Effector CD8-positive, alpha-beta T cell (primary cell): ENCODE data around the gene SIRT5.

Experiments
- DNase-seq: peaks from one replicate; lab custom pipeline; 2025; lab: John Stamatoyannopoulos, UW

The SIRT5 gene

GRCh38 chr6:13589801-13590200 lies 15.4 kb downstream of the SIRT5 start:
- DNase-seq: no peak

DNA sequence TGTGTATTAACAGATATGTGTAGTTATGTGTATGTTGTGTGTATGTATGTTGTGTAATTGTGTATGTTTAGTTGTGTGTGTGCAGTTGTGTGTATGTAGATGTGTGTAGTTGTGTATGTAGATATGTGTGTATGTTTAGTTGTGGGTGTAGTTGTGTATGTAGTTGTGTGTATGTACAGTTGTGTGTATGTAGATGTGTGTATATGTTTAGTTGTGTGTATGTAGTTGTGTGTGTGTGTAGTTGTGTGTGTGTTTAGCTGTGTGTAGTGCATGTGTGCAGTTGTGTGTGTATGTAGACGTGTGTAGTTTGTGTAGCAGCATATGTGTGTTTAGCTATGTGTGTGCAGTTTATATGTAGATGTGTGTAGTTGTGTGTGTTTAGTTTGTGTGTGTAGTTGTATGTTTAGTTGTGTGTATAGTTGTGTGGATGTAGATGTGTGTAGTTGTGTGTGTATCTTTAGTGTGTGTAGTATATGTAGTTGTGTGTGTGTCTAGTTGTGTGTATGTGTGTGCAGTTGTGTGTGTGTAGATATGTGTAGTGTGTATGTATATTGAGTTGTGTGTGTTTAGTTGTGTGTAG lies 16.3 kb downstream of the SIRT5 start:
- DNase-seq: no peak

GRCh38 chr6:13591205-13591921 lies 17.0 kb downstream of the SIRT5 start:
- no peak for DNase-seq

DNA sequence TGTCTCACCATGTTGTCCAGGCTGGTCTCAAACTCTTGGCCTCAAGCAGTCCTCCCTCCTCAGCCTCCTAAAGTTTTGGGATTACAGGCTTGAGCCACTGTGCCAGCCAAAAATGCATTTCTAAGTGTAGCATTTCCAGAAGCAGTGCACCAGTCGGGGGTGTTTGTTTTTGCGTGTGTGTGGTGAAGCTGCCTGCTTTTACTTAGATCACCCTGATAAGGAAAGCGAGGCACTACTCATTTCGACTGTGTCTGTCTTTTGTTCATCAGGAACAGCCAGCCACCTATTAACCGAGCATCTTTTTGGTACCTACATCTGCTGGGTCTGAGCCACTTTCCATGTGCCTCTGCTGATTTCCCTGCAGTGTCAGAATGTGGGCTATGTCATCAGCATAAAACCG lies 18.7 kb downstream of the SIRT5 start:
- DNase-seq: no peak

- DNase-seq: no peak
These were observed 19.3 kb downstream of the SIRT5 start for GRCh38 chr6:13593720-13594119.

DNA sequence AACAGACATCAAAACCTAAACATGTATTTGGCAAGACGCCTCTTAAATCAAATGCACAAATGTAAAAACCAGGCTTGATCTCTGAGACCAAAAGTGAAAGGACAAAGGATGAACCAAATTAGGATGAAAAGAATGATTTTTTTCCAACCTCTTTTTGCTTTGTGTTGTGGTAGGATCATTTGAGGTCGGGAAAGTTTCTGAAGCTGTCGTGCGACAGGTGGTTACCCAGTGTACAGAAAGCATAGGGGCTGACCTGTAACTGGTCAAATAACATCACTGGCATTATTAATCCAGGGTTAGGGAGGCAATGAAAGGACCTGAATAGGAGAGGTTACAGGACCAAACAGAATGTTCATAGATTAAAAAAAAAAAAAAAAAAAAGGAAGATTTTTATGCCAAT lies 22.7 kb downstream of the SIRT5 start:
- DNase-seq: no peak

GRCh38 chr6:13600036-13600435 lies 25.6 kb downstream of the SIRT5 start:
- DNase-seq: no peak

GRCh38 chr6:13604135-13604534 lies 29.7 kb downstream of the SIRT5 start:
- DNase-seq: no peak

DNA sequence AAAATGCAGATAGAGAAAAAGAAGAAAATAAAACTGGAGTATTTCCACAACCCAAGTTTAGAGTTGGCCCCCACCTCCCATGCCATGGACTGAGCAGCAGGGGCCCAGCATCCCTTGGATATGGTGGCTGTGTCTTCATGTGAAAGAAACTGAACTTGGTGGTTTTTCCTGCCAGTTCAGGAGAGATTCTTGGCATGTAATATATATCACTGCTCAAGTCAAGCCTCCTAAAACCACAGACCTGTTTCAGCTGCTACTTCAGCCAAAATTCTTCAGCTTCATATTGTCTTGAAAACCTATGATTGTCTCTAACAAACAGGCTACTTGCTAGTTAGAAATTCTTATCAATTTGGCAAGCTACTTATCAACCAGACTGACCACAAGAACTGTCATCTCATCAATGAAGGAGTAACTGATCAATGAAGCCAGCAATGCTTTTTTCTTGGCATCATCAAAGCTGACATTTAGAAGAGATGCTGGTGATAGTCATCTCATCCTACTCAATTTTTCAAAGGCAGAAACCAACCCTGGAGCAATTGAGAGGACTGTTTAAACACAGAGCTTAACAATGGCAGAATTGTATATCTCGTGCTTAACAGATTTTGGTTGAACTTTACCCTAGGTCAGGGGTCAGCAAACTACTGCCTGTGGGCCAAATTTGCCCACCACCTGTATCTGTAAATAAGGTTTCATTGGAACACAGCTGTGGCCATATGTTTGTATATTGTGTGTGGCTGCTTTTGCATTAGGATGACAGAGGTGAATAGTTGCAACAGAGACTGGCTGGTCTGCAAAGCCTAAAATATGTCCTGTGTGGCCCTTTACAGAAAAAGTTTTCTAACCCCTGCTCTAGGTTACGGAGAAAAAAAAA lies 30.4 kb downstream of the SIRT5 start:
- no peak for DNase-seq

- DNase-seq: no peak
These were observed 31.2 kb downstream of the SIRT5 start for GRCh38 chr6:13605634-13606033.

GRCh38 chr6:13611715-13612114 lies 37.3 kb downstream of the SIRT5 start:
- DNase-seq: no peak

DNA sequence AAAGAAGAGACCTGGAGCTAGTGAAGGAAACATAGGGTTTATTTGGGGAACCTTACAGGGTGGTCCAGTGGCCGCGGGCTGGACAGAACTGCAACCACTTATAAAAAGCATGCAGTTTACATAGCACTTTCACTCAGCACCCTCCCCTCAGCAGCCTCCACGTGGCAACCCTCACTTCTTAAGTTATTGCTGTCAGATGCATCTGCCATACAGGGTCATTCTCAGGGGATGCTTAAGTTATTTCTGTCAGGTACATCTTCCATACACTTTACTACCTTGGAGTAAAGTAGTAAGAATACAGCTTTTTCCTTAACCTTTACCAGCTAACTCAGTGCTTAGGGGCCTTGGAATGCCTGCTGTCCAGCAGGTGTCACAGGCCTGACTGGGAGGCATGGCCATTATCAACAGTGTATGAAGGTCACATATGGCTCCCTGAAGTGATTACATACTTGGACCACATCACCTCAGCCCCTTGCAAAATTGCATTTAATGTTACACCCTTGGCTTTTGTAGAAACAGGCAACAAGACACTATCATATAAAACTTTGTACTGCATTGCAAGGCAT lies 38.7 kb downstream of the SIRT5 start:
- no peak for DNase-seq

DNA sequence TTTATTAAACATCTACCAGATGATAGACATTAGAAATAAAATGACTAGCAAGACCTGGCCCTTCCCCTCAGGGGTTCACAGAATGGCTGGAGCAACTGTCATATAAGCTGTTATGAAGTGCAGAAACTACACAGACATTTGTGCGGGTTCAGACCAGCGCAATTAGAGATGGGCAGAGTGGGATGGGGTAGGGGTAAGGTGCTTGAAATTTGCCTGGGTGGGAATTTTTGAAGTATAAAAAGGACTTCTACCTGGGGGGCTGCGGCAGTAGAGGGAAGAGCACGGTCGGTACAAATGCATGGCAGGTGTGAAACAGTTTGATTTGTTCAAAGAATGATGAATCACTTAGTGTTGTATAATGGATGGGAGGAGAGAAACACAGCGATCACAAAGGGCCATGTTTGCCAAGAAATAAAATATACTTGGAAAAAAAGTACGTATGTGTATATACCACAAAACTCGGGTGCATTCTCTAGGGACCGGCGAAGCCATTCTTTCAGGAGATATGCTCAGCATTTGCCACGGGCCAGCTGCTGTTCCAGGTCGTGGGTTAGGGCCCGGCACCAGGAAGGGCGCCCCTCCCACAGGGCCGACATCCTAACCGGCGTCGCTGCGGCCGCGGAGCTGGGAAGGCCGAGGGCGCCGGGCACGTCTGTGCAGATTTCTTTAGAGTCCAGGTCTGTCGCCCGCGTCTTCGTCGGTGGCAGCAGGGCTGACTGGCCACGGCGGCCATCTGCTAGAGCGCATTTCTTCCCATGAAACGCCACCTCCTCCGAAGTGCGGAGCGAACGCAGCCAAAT lies 39.9 kb downstream of the SIRT5 start:
- DNase-seq: no peak

GRCh38 chr6:13614926-13615791 lies 40.8 kb downstream of the SIRT5 start, which contains the start of gene NOL7:
Gene NOL7, plus strand, starts transcription at chr6:13615335. Its CDS starts 24 bp downstream, at chr6:13615359.
- peak; percentile 96 for DNase-seq

DNA sequence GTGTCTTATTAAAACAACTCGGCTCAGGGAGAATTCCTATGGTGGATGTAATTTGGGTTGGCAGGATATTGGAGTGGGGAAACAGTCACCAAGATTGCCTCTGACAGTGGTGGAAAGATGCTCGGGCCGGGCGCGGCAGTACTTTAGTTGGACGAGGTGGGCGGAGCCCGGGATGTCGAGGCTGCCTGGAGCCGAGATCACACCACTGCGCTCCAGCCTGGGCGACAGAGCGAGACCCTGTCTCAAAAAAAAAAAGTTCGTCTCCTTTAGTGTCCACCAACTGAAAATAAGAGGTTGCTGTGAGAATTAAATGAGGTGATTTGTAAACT lies 41.4 kb downstream of the SIRT5 start:
- peak; percentile 31 for DNase-seq

- no peak for DNase-seq
These were observed 42.7 kb downstream of the SIRT5 start for GRCh38 chr6:13617066-13617465.

- no peak for DNase-seq
These were observed 50.5 kb downstream of the SIRT5 start for GRCh38 chr6:13624871-13625288.

GRCh38 chr6:13629459-13630116 lies 55.2 kb downstream of the SIRT5 start:
- no peak for DNase-seq

- DNase-seq: no peak
These were observed 56.1 kb downstream of the SIRT5 start for GRCh38 chr6:13630499-13630898.

DNA sequence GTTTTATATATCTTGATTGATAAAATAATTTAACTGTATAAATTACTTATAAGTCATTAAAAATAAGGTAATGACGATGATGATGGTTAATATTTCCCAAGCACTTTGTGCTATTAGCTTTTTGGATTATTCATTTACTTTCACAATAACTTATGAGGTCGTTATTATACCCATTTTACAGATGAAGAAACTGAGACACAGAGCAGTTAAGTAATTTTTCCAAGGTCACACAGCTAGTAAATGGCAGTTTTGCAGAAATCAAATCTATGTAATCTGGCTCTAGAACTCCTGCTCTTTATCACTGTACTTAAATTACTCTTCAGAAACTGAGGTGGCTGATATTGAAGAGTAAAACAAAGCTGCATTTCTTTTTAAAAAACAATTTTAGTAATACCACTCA lies 58.9 kb downstream of the SIRT5 start:
- DNase-seq: no peak
